ENCODE measurements around the gene ADAMTS14.

ADAMTS14 gene

GRCh38 chr10:70680899-70681730 is 8.8 kb downstream of the ADAMTS14 start:
- Histone ChIP-seq H3K27me3 (ENCODE audit: control insufficient read depth, insufficient read depth, low read length) (peaks cover 3% of the 10 kb centered on the region), H3K4me3 (ENCODE audit: low read length) (no peak overlapping the region), H3K9ac (ENCODE audit: low read length) (no peak overlapping the region), H3K4me1 (ENCODE audit: control insufficient read depth, insufficient read depth, low read length) (peaks cover 6% of the 10 kb centered on the region), H3K36me3 (ENCODE audit: control insufficient read depth, insufficient read depth, low read length) (no peaks in the 10 kb centered on the region), H3K9me3 (ENCODE audit: control insufficient read depth, low read length) (no peaks in the 10 kb centered on the region)

DNA sequence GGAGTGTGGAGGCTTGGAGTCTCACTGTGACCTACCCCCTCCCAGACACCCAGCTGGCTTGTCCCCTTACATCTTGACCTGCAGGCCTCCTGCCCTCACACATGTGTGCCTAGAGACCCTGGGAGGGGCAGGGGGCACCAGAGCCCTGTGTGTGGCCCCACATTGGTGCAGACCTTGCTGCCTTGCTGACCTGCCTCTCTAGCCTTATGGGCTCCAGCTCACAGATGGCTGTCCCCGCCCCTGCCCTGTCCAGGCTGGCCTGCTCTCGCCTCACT is 9.4 kb downstream of the ADAMTS14 start:
- Histone ChIP-seq H3K36me3 (ENCODE audit: control insufficient read depth, insufficient read depth, low read length) (no peaks in the 10 kb centered on the region), H3K9me3 (ENCODE audit: control insufficient read depth, low read length) (no peaks in the 10 kb centered on the region), H3K27me3 (ENCODE audit: control insufficient read depth, insufficient read depth, low read length) (peaks cover 3% of the 10 kb centered on the region), H3K9ac (ENCODE audit: low read length) (no peak overlapping the region), H3K4me3 (ENCODE audit: low read length) (no peak overlapping the region), H3K4me1 (ENCODE audit: control insufficient read depth, insufficient read depth, low read length) (peaks cover 6% of the 10 kb centered on the region)

DNA sequence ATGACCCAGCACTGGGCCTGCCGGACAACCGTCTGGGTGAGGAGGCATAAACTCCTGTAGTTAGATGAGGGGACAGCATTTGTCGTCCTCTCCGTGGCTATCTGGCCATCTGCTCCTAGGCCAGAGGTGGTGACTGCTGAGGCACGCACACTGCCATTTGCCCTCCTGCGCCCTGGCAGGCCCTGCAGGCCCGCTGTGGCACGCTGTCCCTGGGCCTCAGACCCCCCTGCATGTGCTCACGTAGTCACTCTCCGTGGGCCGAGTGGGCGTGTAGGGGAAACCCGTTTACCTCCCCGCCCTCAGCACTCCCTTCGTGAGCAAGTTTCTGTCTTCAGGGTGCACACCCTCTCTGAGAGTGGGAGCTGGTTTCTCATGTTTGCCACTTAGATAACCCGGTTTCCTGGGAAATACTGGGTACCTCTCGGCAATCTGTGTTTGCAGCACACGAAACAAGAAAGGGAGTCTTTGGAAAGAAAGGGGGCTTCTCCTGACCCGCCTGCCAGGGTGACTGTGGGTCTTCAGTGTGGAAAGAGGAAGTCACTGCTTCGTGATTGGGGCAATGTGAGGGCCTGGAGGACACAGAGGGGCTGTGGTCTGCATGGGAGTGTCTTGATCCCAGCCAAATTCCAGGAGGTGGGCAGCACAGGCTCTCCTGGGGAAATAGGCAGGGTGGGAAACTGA is 10.8 kb downstream of the ADAMTS14 start:
- H3K9me3 ChIP-seq (ENCODE audit: control insufficient read depth, low read length) = no peaks in the 10 kb centered on the region
- no peak overlapping the region for H3K9ac ChIP-seq (ENCODE audit: low read length)
- no peaks in the 10 kb centered on the region for H3K36me3 ChIP-seq (ENCODE audit: control insufficient read depth, insufficient read depth, low read length)
- H3K27me3 ChIP-seq (ENCODE audit: control insufficient read depth, insufficient read depth, low read length) = peaks cover 3% of the 10 kb centered on the region
- no peak overlapping the region for H3K4me3 ChIP-seq (ENCODE audit: low read length)
- peaks cover 6% of the 10 kb centered on the region for H3K4me1 ChIP-seq (ENCODE audit: control insufficient read depth, insufficient read depth, low read length)

DNA sequence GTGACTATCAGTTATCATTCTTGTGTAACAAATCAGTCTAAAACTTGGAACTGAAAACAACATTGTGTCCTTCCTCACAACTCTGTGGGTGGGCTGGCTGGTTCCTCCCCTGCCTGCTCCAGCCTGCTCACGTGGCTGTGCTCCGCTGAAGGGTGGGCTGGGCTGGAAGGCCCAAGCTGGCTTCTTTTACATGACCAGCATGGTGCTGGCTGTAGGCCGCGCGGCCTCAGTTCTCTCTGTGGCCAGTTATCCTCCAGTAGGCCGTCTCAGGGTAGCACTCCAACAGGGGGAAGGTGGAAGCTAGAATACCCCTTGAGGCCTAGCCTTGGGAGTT is 11.3 kb downstream of the ADAMTS14 start:
- Histone ChIP-seq H3K9me3 (ENCODE audit: control insufficient read depth, low read length) (no peaks in the 10 kb centered on the region), H3K4me3 (ENCODE audit: low read length) (no peak overlapping the region), H3K4me1 (ENCODE audit: control insufficient read depth, insufficient read depth, low read length) (peaks cover 6% of the 10 kb centered on the region), H3K27me3 (ENCODE audit: control insufficient read depth, insufficient read depth, low read length) (peaks cover 3% of the 10 kb centered on the region), H3K36me3 (ENCODE audit: control insufficient read depth, insufficient read depth, low read length) (no peaks in the 10 kb centered on the region), H3K9ac (ENCODE audit: low read length) (no peak overlapping the region)

- H3K4me1 ChIP-seq (ENCODE audit: control insufficient read depth, insufficient read depth, low read length) = peaks cover 6% of the 10 kb centered on the region
- no peak overlapping the region for H3K9ac ChIP-seq (ENCODE audit: low read length)
- no peak overlapping the region for H3K4me3 ChIP-seq (ENCODE audit: low read length)
- H3K9me3 ChIP-seq (ENCODE audit: control insufficient read depth, low read length) = no peaks in the 10 kb centered on the region
- no peaks in the 10 kb centered on the region for H3K27me3 ChIP-seq (ENCODE audit: control insufficient read depth, insufficient read depth, low read length)
- no peaks in the 10 kb centered on the region for H3K36me3 ChIP-seq (ENCODE audit: control insufficient read depth, insufficient read depth, low read length)
Measured at GRCh38 chr10:70683940-70684339, 11.6 kb downstream of the ADAMTS14 start.

DNA sequence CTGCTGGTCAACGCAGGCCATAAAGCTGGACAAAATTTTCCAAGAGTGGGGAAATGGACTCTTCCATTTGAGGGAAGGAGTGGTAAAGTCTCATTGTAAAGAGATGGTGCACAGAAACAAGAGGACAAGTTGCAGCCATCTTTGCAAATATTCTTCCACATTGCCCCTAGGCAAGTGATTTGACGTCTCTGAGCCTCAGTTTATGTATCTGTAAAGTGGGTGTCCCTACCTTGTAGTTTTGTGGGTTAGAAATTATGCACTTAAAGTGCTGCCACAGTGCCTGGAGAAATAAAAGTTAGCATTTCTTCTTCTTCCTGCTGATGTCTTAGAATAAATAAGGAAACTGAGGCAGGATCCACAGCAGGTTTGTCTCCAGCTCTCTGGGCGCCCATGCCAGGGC is 12.1 kb downstream of the ADAMTS14 start:
- no peaks in the 10 kb centered on the region for H3K36me3 ChIP-seq (ENCODE audit: control insufficient read depth, insufficient read depth, low read length)
- no peaks in the 10 kb centered on the region for H3K9me3 ChIP-seq (ENCODE audit: control insufficient read depth, low read length)
- H3K4me1 ChIP-seq (ENCODE audit: control insufficient read depth, insufficient read depth, low read length) = peaks cover 6% of the 10 kb centered on the region
- no peak overlapping the region for H3K4me3 ChIP-seq (ENCODE audit: low read length)
- H3K27me3 ChIP-seq (ENCODE audit: control insufficient read depth, insufficient read depth, low read length) = no peaks in the 10 kb centered on the region
- H3K9ac ChIP-seq (ENCODE audit: low read length) = no peak overlapping the region

GRCh38 chr10:70684839-70685454 is 12.6 kb downstream of the ADAMTS14 start:
- H3K27me3 ChIP-seq (ENCODE audit: control insufficient read depth, insufficient read depth, low read length) = no peaks in the 10 kb centered on the region
- H3K4me3 ChIP-seq (ENCODE audit: low read length) = no peak overlapping the region
- H3K36me3 ChIP-seq (ENCODE audit: control insufficient read depth, insufficient read depth, low read length) = no peaks in the 10 kb centered on the region
- no peak overlapping the region for H3K9ac ChIP-seq (ENCODE audit: low read length)
- no peaks in the 10 kb centered on the region for H3K9me3 ChIP-seq (ENCODE audit: control insufficient read depth, low read length)
- H3K4me1 ChIP-seq (ENCODE audit: control insufficient read depth, insufficient read depth, low read length) = peaks cover 6% of the 10 kb centered on the region

DNA sequence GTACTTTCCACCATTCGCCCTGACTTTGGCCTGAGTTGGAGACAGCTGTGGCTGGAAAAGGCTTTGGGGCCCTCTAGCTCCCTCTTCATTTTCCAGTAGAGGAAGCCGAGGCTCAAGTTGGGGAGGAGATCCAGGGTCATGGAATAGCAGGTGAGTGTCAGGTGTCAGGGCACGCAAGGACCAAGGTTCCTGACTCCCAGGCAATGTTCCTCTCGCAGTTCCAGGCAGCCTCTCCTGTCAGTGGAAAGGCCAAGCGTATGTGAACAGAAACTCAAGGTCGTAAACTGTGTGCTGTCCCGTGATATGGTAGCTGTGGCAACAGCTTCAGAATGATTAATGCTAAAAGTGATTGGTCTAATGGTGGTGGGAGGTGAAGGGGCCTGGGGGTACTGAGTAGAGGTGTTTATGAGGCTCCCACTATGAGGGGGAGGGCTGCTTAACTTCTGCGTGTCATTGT is 13.2 kb downstream of the ADAMTS14 start:
- no peak overlapping the region for H3K4me3 ChIP-seq (ENCODE audit: low read length)
- H3K9me3 ChIP-seq (ENCODE audit: control insufficient read depth, low read length) = no peaks in the 10 kb centered on the region
- H3K27me3 ChIP-seq (ENCODE audit: control insufficient read depth, insufficient read depth, low read length) = no peaks in the 10 kb centered on the region
- H3K4me1 ChIP-seq (ENCODE audit: control insufficient read depth, insufficient read depth, low read length) = peaks cover 6% of the 10 kb centered on the region
- H3K36me3 ChIP-seq (ENCODE audit: control insufficient read depth, insufficient read depth, low read length) = no peaks in the 10 kb centered on the region
- no peak overlapping the region for H3K9ac ChIP-seq (ENCODE audit: low read length)

DNA sequence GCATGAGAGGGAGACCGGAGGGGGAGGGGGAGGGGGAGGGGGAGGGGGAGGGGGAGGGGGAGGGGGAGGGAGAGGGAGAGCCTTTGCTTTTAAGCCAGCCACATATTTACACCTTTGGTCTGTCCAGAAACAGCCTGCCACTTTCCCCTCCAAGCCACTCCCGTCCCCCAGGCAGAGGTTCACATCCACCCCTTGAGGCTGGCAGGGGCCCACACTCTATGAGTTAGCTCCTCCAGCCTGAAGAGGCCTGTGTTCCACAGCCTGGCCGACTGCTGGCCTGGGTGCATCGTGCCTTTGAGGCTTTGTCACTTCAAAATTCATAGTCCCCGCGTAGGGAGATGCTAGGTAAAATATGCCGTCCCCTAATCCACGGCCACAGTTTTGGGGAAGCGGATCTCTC is 16.5 kb downstream of the ADAMTS14 start:
- Histone ChIP-seq H3K4me1 (ENCODE audit: control insufficient read depth, insufficient read depth, low read length) (no peaks in the 10 kb centered on the region), H3K36me3 (ENCODE audit: control insufficient read depth, insufficient read depth, low read length) (no peaks in the 10 kb centered on the region), H3K9ac (ENCODE audit: low read length) (no peak overlapping the region), H3K9me3 (ENCODE audit: control insufficient read depth, low read length) (no peaks in the 10 kb centered on the region), H3K27me3 (ENCODE audit: control insufficient read depth, insufficient read depth, low read length) (peaks cover 4% of the 10 kb centered on the region), H3K4me3 (ENCODE audit: low read length) (no peak overlapping the region)

GRCh38 chr10:70689661-70690060 is 17.4 kb downstream of the ADAMTS14 start:
- no peak overlapping the region for H3K4me3 ChIP-seq (ENCODE audit: low read length)
- no peaks in the 10 kb centered on the region for H3K36me3 ChIP-seq (ENCODE audit: control insufficient read depth, insufficient read depth, low read length)
- H3K9me3 ChIP-seq (ENCODE audit: control insufficient read depth, low read length) = no peaks in the 10 kb centered on the region
- H3K9ac ChIP-seq (ENCODE audit: low read length) = no peak overlapping the region
- no peaks in the 10 kb centered on the region for H3K4me1 ChIP-seq (ENCODE audit: control insufficient read depth, insufficient read depth, low read length)
- H3K27me3 ChIP-seq (ENCODE audit: control insufficient read depth, insufficient read depth, low read length) = peaks cover 4% of the 10 kb centered on the region

GRCh38 chr10:70690589-70690988 is 18.3 kb downstream of the ADAMTS14 start:
- H3K27me3 ChIP-seq (ENCODE audit: control insufficient read depth, insufficient read depth, low read length) = peaks cover 4% of the 10 kb centered on the region
- H3K9me3 ChIP-seq (ENCODE audit: control insufficient read depth, low read length) = no peaks in the 10 kb centered on the region
- H3K4me3 ChIP-seq (ENCODE audit: low read length) = no peak overlapping the region
- H3K4me1 ChIP-seq (ENCODE audit: control insufficient read depth, insufficient read depth, low read length) = no peaks in the 10 kb centered on the region
- no peak overlapping the region for H3K9ac ChIP-seq (ENCODE audit: low read length)
- no peaks in the 10 kb centered on the region for H3K36me3 ChIP-seq (ENCODE audit: control insufficient read depth, insufficient read depth, low read length)

GRCh38 chr10:70691611-70692010 is 19.3 kb downstream of the ADAMTS14 start:
- H3K4me1 ChIP-seq (ENCODE audit: control insufficient read depth, insufficient read depth, low read length) = no peaks in the 10 kb centered on the region
- no peaks in the 10 kb centered on the region for H3K9me3 ChIP-seq (ENCODE audit: control insufficient read depth, low read length)
- H3K9ac ChIP-seq (ENCODE audit: low read length) = no peak overlapping the region
- H3K4me3 ChIP-seq (ENCODE audit: low read length) = no peak overlapping the region
- peaks cover 4% of the 10 kb centered on the region for H3K27me3 ChIP-seq (ENCODE audit: control insufficient read depth, insufficient read depth, low read length)
- no peaks in the 10 kb centered on the region for H3K36me3 ChIP-seq (ENCODE audit: control insufficient read depth, insufficient read depth, low read length)
